Omental fat pad (tissue), 4 donors: ENCODE data around the gene MAP3K12. TPM values are rescaled to one million over a fixed set of nuclear protein-coding genes. Genes with fewer than 3 reads are reported as not detected.
"Not testable (repeated sequence)": the region's sequence is repeated elsewhere in the genome, so short reads cannot be mapped to it uniquely, and the experiment has no call there.

Experiments
- ATAC-seq: fragments of 150-250 bp; one replicate; pipeline ENCODE4 v1.9.1; 2016; ENCODE audit warnings: mild to moderate bottlenecking, moderate library complexity; ENCODE audit not compliant: low FRiP score
- DNase-seq: peaks from one replicate; pipeline ENCODE4 v3.0.0-alpha.2; 2019; ENCODE audit warnings: low spot score
- total RNA-seq, 4 donors: library from RNA; depleted of rRNA; stranded (reverse); fragments of >200 nt; gene quantifications; one replicate each; pipeline ENCODE4 v1.1.0, GENCODE V29; 2016
- TF ChIP-seq, protein P1 (sequence below), 3 donors: fragments of 450-650 bp; IDR thresholded peaks; one replicate each; pipeline ENCODE4 v1.5.1; 2016 to 2017; ENCODE audit warnings: antibody characterized with exemption in 3 of 3, mild to moderate bottlenecking in 3 of 3, moderate library complexity in 2 of 3

The MAP3K12 gene
- total RNA-seq, 4 donors from 2014 or later, result 5.5 to 35.9 (median 17.1) TPM

DNA sequence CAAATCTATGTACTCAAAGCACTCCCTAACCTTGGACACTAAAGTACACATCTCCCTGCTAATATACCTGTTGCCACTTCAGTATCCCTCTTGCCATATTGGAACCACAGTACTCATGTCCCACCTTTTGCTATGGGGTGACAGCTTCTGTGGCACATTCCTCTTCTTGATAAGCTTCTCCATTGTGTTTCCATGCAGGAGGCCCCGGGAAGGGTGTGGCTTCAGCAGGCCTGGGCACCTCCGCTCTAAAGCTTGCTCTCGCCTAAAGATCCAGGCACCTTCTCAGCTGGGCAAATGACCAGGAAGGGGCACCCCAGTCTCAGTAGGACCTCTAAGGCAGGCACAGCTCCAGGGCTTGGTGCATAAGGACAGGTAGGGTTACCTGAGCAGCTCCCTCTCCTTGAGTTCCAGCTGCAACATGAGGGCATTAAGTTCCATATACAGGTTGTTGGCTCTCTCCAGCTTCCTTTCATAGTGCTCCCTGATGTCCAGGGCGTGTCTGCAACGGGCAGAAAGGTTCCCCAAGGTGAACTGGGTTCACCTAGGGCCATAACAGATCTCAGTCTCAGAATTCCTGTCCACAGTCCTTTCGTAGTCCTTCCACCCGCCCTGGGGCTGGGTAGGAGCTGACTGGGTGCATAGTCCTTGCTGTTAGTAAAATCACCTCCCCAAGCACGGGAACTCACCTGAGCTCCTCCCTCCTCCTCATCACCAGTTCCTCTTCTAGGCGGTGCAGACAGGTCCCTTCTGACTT, 15.9 kb downstream of the MAP3K12 start:
- DNase-seq, result no peak

DNA sequence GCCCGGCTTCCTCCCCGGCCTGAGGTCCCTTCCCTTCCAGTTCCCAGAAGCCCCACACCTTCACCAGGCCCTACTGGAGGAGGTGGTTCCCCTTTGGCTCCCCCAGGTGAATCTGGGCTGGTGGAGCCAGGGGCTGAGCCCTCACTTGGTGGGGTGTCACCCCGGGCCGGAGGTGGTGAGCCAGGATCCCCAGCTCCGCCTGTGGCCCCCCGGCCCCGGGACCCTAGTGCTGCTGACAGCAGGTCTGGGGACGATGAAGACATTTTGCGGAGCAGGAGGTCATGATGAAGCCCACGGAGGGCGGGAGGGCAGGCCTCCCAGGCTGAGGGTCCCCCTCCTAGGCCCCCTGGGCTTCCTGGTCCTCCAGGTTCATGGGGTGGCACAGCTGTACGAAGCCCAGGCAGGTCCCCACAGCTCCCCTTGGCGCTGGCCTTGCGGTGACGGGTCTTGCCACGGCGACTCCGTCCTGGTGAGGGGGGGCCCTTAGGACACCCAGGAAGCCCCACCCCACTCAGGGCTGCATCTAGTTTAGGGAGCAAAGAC, 16.6 kb downstream of the MAP3K12 start:
- ATAC-seq (no peak), DNase-seq (no peak)
- TF ChIP-seq, protein P1, sequence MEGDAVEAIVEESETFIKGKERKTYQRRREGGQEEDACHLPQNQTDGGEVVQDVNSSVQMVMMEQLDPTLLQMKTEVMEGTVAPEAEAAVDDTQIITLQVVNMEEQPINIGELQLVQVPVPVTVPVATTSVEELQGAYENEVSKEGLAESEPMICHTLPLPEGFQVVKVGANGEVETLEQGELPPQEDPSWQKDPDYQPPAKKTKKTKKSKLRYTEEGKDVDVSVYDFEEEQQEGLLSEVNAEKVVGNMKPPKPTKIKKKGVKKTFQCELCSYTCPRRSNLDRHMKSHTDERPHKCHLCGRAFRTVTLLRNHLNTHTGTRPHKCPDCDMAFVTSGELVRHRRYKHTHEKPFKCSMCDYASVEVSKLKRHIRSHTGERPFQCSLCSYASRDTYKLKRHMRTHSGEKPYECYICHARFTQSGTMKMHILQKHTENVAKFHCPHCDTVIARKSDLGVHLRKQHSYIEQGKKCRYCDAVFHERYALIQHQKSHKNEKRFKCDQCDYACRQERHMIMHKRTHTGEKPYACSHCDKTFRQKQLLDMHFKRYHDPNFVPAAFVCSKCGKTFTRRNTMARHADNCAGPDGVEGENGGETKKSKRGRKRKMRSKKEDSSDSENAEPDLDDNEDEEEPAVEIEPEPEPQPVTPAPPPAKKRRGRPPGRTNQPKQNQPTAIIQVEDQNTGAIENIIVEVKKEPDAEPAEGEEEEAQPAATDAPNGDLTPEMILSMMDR (IDR thresholded peaks at IDR 0.05), result no peak

More for the DNA sequence above, 15.9 kb downstream of the MAP3K12 start:
- no peak for ATAC-seq
- TF ChIP-seq, protein P1 (IDR thresholded peaks at IDR 0.05), result no peak

DNA sequence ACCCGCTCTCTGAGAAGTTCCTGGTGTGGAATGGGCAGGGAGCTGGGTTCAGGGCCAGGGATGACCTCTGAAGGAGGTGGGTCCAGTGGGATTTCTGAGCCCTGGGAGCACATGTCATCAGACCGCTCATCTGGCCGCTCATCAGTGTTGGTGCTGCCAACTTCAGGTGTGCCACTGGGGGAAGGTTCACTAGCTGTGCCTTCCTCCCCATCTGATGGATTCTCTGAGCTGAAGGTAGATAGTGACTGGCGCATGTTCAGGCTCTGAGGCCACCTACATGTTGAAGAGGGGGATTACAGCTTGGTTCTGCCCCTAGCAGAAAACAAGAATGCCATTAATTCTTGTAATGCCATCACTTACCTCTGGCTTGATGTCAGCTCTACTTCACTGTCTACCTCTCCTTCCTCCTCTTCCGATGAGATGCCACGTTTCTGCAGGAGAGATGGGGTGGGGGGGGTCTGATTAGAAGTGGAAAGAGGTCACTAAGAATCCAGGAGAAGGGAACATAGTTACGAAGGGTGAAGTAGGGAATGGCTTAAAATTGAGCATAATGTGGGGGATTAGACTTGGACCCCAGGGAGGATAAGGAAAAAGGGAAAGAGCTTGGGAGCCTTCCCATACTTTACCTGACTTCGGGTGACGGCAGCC, 17.2 kb downstream of the MAP3K12 start:
- TF ChIP-seq, protein P1 (IDR thresholded peaks at IDR 0.05), result no peak
- ATAC-seq, result no peak
- no peak for DNase-seq

DNA sequence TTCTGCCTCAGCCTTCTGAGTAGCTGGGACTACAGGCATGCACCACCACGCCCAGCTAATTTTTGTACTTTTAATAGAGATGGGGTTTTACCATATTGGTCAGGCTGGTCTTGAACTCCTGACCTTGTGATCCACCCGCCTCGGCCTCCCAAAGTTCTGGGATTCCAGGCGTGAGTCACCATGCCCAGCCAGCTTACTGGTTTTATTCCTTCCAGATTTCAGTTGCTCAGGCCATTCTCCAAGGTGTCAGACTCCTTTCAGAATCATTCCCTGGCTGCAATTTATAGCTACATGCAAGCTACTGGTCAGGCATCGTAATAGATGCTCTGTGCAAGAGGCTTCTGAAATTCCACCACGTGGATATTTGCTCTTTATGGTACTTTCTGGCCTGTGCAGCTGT, 17.8 kb downstream of the MAP3K12 start:
- ATAC-seq, DNase-seq: not testable (repeated sequence)

DNA sequence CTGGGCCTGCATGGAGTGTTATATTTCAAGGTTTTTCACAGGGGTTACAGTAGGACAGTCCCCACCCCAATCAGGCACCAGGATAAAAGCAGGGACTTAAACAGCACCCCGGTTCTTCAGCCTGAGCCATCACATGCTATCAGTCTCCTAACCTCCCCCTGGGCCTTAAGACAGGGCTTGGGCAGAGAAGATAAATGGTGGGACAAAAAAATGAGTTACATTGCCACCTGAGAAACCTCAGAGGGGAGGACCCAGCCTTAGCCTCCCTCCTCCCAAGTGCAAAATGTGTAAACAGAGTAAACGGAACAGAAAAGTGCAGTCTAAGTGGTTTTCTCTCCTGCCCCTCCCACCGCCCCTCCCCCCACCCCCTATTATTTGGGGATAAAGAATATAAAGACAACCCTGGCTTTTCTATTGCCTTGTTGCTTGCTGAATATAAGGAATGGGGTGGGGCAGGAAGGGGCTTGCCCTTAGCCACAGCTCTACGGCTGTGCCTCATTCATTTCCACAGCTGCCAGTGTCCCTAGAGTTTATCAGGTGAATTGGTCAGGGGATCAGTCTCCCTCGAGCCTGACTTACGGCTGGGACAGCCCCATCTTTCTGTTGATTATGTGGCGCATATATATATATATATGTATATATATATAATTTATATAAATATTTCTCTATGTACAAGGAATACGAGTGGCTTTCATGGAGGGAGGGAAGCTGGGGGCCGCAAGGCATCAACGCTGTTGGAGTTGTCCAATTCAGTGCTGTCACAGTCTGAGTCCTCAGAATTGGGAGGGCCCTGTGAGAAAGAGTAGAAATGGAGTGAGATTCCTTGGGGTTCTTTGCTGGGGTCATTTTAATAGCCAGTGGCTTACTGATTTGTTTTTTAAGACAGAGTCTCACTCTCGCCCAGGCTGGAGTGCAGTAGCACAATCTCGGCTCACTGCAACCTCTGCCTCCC, 18.5 kb downstream of the MAP3K12 start:
- TF ChIP-seq, protein P1 (IDR thresholded peaks at IDR 0.05), result no peak
- ATAC-seq, result no peak
- DNase-seq, result no peak

DNA sequence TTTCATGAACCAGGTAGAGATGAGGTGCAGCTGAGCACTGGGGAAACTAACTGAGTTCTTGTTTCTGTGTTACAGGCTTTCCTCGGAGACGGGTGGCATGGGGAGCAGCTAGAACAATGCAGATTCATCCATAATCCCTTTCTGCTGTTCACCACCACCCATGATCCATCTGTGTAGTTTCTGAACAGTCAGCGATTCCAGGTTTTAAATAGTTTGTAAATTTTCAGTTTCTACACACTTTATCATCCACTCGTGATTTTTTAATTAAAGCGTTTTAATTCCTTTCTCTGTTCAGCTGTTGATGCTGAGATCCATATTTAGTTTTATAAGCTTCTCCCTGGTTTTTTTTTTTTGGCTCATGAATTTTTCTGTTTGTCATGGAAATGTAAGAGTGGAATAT, 19.9 kb downstream of the MAP3K12 start:
- TF ChIP-seq, protein P1 (IDR thresholded peaks at IDR 0.05), result no peak
- DNase-seq, result no peak
- ATAC-seq, result no peak

DNA sequence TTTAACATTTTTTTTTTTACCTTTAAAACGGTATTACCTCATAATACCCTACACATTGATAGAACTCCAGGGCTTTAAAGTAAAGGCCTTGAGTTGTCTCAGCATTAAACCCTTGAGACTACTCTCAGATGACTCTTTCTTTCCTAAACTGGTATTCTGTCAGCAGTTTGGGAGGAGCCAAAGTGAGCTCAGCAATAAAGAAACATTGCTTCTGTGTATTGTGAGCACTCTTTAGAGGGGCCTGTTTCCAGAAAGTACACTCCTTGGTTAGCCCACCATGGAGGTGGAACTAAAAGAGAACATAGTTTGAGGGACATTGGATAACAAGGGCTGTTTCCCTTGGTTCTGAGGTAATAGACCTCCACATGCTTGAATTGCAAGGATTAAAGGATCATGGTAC, 20.4 kb downstream of the MAP3K12 start:
- TF ChIP-seq, protein P1 (IDR thresholded peaks at IDR 0.05), result no peak
- ATAC-seq, result no peak
- DNase-seq, result no peak
